Right lobe of liver (tissue), 6 donors: ENCODE measurements around the gene PNMA8B. TPM values are rescaled to one million over a fixed set of nuclear protein-coding genes. Genes with fewer than 3 reads are reported as not detected.

Source experiments
- ATAC-seq, 4 donors: fragments of 200-7000 bp; cut with Tn5 transposase; one replicate each; pipeline ENCODE4 v1.9.1; 2020; ENCODE audit warnings: mild to moderate bottlenecking in 4 of 4, moderate library complexity in 4 of 4
- DNase-seq, 3 donors: peaks; one replicate each; pipeline ENCODE4 v3.0.0-alpha.2; 2020
- H3K27ac ChIP-seq, 3 donors: fragments of 200-600 bp; one replicate each; pipeline ENCODE4 v1.8.0; 2022
- H3K27me3 ChIP-seq, 2 donors: fragments of 200-600 bp; one replicate each; pipeline ENCODE4 v1.8.0; 2022
- H3K36me3 ChIP-seq, 4 donors: fragments of 200-600 bp; sonication (generic) in 1 of 4; one replicate each; pipeline versions ENCODE4 v1.5.1 to v1.8.0; 2017 to 2022; ENCODE audit warnings: control low read depth in 1 of 4
- H3K4me1 ChIP-seq, 4 donors: fragments of 200-600 bp; sonication (generic) in 1 of 4; one replicate each; pipeline versions ENCODE4 v1.5.1 to v1.8.0; 2017 to 2022; ENCODE audit warnings: control low read depth in 1 of 4
- H3K4me3 ChIP-seq, 3 donors: fragments of 200-600 bp; one replicate each; pipeline ENCODE4 v1.8.0; 2022
- H3K9me3 ChIP-seq, 4 donors: fragments of 200-600 bp; sonication (generic) in 1 of 4; one replicate each; pipeline versions ENCODE4 v1.5.1 to v1.8.0; 2017 to 2022; ENCODE audit warnings: control low read depth in 1 of 4
- CTCF ChIP-seq, 4 donors: fragments of 200-600 bp in 3 of 4; fragments of 450-650 bp in 1 of 4; IDR thresholded peaks; one replicate each; pipeline versions ENCODE4 v1.5.1 to v1.8.0; 2016 to 2022; ENCODE audit warnings: antibody characterized with exemption in 4 of 4, mild to moderate bottlenecking in 2 of 4
- POLR2A ChIP-seq: fragments of 450-650 bp; IDR thresholded peaks from one replicate; pipeline ENCODE4 v1.6.1; 2017; ENCODE audit warnings: antibody characterized with exemption, mild to moderate bottlenecking
- WGBS: methylation state at CpG from one replicate; pipeline ENCODE4 v1.1.6; 2018; ENCODE audit warnings: low coverage, low lambda C conversion rate; ENCODE audit not compliant: insufficient coverage; ENCODE audit errors: missing lambda C conversion rate; 5-methylcytosine and 5-hydroxymethylcytosine counted together
- intact Hi-C, 2 donors: fragments of 100-400 bp; cut with DNase I; formaldehyde crosslinking; loops; one replicate each; pipeline versions ENCODE4 v1.11.2 to v1.14.1; 2022
- total RNA-seq, 6 experiments: library from RNA; depleted of rRNA in 2 of 6; stranded (reverse); fragments of >200 nt in 2 of 6; fragmentation: NEBNext Ultra II Directional in 3 of 6; extraction: Animal tissue kit (Norgen Biotek cat#: 25700) in 3 of 6; gene quantifications; one replicate each; pipeline versions ENCODE4 v1.1.0 to v1.2.4, GENCODE V29; 2016 to 2023
- donor health status: DM: no; HTN: yes; CAD: no.
- donor health status: DM: no; HTN: no; CAD: no.
- donor health status: DM: no; HTN: no; CAD: no.
- donor health status: DM: no; HTN: yes; CAD: no.
- donor health status: DM: no; HTN: yes; CAD: no.

The PNMA8B gene
- total RNA-seq, 6 experiments from 2014 or later = 0.20 to 0.55 (median 0.33) TPM

GRCh38 chr19:46521241-46521868 lies 25.7 kb upstream of the PNMA8B start:
- no peak for TF ChIP-seq CTCF (IDR thresholded peaks at IDR 0.05)
- no peak for TF ChIP-seq POLR2A
- DNase-seq (no peak), ATAC-seq (no peak)
- H3K36me3 ChIP-seq = no peaks in the 10 kb centered on the region
- no peaks in the 10 kb centered on the region for H3K9me3 ChIP-seq
- 89% methylated on average over 14 of the region's 14 CpGs for WGBS
- H3K27ac ChIP-seq = no peak overlapping the region
- intact Hi-C loops = no loop called here
- no peaks in the 10 kb centered on the region for H3K4me1 ChIP-seq
- no peak overlapping the region for H3K4me3 ChIP-seq
- H3K27me3 ChIP-seq = no peaks in the 10 kb centered on the region

GRCh38 chr19:46520616-46521015 lies 24.9 kb upstream of the PNMA8B start:
- no peak overlapping the region for H3K4me3 ChIP-seq
- intact Hi-C loops = no loop called here

GRCh38 chr19:46517471-46517870 lies 21.8 kb upstream of the PNMA8B start:
- Histone ChIP-seq H3K4me1 (no peaks in the 10 kb centered on the region), H3K9me3 (no peaks in the 10 kb centered on the region), H3K36me3 (no peaks in the 10 kb centered on the region), H3K27me3 (no peaks in the 10 kb centered on the region), H3K4me3 (no peak overlapping the region), H3K27ac (no peak overlapping the region)
- TF ChIP-seq CTCF (IDR thresholded peaks at IDR 0.05) (no peak), POLR2A (no peak)
- DNase-seq (no peak), ATAC-seq (no peak)
- intact Hi-C loops = no loop called here
- 86% methylated on average over 5 of the region's 6 CpGs for WGBS

More at GRCh38 chr19:46520616-46521015, 24.9 kb upstream of the PNMA8B start:
- Histone ChIP-seq H3K27ac (no peak overlapping the region), H3K27me3 (no peaks in the 10 kb centered on the region), H3K9me3 (no peaks in the 10 kb centered on the region), H3K36me3 (no peaks in the 10 kb centered on the region), H3K4me1 (no peaks in the 10 kb centered on the region)
- ATAC-seq (no peak), DNase-seq (no peak)
- WGBS = 84% methylated on average over 6 of the region's 6 CpGs
- TF ChIP-seq POLR2A (no peak), CTCF (IDR thresholded peaks at IDR 0.05) (no peak)

- no peaks in the 10 kb centered on the region for H3K4me1 ChIP-seq
- TF ChIP-seq CTCF (IDR thresholded peaks at IDR 0.05) (peak; percentile 38 to 67 (median 62)), POLR2A (no peak)
- intact Hi-C loops = no loop called here
- ATAC-seq (peak; percentile 53 to 64 (median 62)), DNase-seq (no peak)
- no peaks in the 10 kb centered on the region for H3K9me3 ChIP-seq
- no peaks in the 10 kb centered on the region for H3K36me3 ChIP-seq
- 9% methylated on average over 6 of the region's 6 CpGs for WGBS
- H3K27me3 ChIP-seq = no peaks in the 10 kb centered on the region
- H3K27ac ChIP-seq = no peak overlapping the region
- H3K4me3 ChIP-seq = no peak overlapping the region
These were observed 20.2 kb upstream of the PNMA8B start for GRCh38 chr19:46515879-46516350.
